HG03432 (cell line): ENCODE results near the gene OOSP4B.
"Not testable (repeated sequence)": the region's sequence is repeated elsewhere in the genome, so short reads cannot be mapped to it uniquely, and the experiment has no call there.

ENCODE experiments used
- ATAC-seq: cut with Tn5 transposase; IDR thresholded peaks from one replicate; pipeline ENCODE4 v1.9.1; 2021; ENCODE audit warnings: mild to moderate bottlenecking, moderate library complexity; ENCODE audit not compliant: unreplicated experiment

The OOSP4B gene

GRCh38 chr11:60016881-60017280 is at the start of gene OOSP4B:
TSS of gene OOSP4B (plus strand) at chr11:60017181.
- no peak for ATAC-seq

GRCh38 chr11:59967677-59968394 is 49.1 kb upstream of the OOSP4B start:
- no peak for ATAC-seq

GRCh38 chr11:59968395-59968783 is 48.6 kb upstream of the OOSP4B start:
- ATAC-seq: no peak

GRCh38 chr11:59973097-59973496 is 43.9 kb upstream of the OOSP4B start:
- ATAC-seq: no peak

- ATAC-seq: no peak
These were observed 35.7 kb upstream of the OOSP4B start for GRCh38 chr11:59981106-59981770.

- ATAC-seq: not testable (repeated sequence)
These were observed 34.9 kb upstream of the OOSP4B start for GRCh38 chr11:59982037-59982436.

GRCh38 chr11:59983212-59983611 is 33.8 kb upstream of the OOSP4B start:
- no peak for ATAC-seq

- no peak for ATAC-seq
These were observed 32.6 kb upstream of the OOSP4B start for GRCh38 chr11:59984368-59984767.

- ATAC-seq: no peak
These were observed 26.6 kb upstream of the OOSP4B start for GRCh38 chr11:59990421-59990820.

- no peak for ATAC-seq
These were observed 24.6 kb upstream of the OOSP4B start for GRCh38 chr11:59992425-59992824.

- ATAC-seq: no peak
These were observed 19.2 kb upstream of the OOSP4B start for GRCh38 chr11:59997800-59998199.

GRCh38 chr11:59999691-60000090 is 17.3 kb upstream of the OOSP4B start:
- no peak for ATAC-seq

GRCh38 chr11:60003729-60004128 is 13.3 kb upstream of the OOSP4B start:
- ATAC-seq: no peak

GRCh38 chr11:60005360-60005759 is 11.6 kb upstream of the OOSP4B start:
- no peak for ATAC-seq

GRCh38 chr11:60018058-60018457 is 1.1 kb downstream of the OOSP4B start:
- no peak for ATAC-seq

- not testable (repeated sequence) for ATAC-seq
These were observed 3.4 kb downstream of the OOSP4B start for GRCh38 chr11:60020376-60020775.

GRCh38 chr11:60029015-60029632 is 12.1 kb downstream of the OOSP4B start:
- ATAC-seq: no peak

- ATAC-seq: no peak
These were observed 23.1 kb downstream of the OOSP4B start, which contains the start of gene OOSP2 for GRCh38 chr11:60040109-60040508. TSS of gene OOSP2 (plus strand) at chr11:60040409. CDS start at chr11:60040460, 51 bp downstream.

GRCh38 chr11:60050422-60050821 is 33.4 kb downstream of the OOSP4B start:
- ATAC-seq: not testable (repeated sequence)

GRCh38 chr11:60050839-60051238 is 33.9 kb downstream of the OOSP4B start:
- not testable (repeated sequence) for ATAC-seq

- ATAC-seq: no peak
These were observed 39.5 kb downstream of the OOSP4B start, which contains the start of gene MS4A3 for GRCh38 chr11:60056349-60056969. TSS of gene MS4A3 (plus strand) at chr11:60056665. CDS start at chr11:60061161, 4,496 bp downstream.
